Subcutaneous adipose tissue (tissue), 4 donors: Measurements from ENCODE around the gene BLACAT1. TPM values are rescaled to one million over a fixed set of nuclear protein-coding genes. Genes with fewer than 3 reads are reported as not detected.

ENCODE experiments used
- CTCF ChIP-seq: fragments of 450-650 bp; IDR thresholded peaks from one replicate; pipeline ENCODE4 v1.5.1; 2016; ENCODE audit warnings: low read depth, mild to moderate bottlenecking, control low read depth, antibody characterized with exemption, moderate library complexity
- total RNA-seq, 4 donors: library from RNA; depleted of rRNA; stranded (reverse); fragments of >200 nt; gene quantifications; one replicate each; pipeline ENCODE4 v1.1.0, GENCODE V29; 2016

BLACAT1 gene
- total RNA-seq, 4 donors from 2014 or later, result not detected

GRCh38 chr1:205423814-205424399 lies 31.9 kb downstream of the BLACAT1 start:
- TF ChIP-seq CTCF, result no peak

GRCh38 chr1:205422993-205423642 lies 32.7 kb downstream of the BLACAT1 start:
- no peak for TF ChIP-seq CTCF

- TF ChIP-seq CTCF, result no peak
Measured at GRCh38 chr1:205421798-205422197, 34.0 kb downstream of the BLACAT1 start, which contains the start of gene LEMD1. LEMD1 (minus strand) TSS chr1:205422056; CDS start chr1:205420536, 1,520 bp downstream.

GRCh38 chr1:205420938-205421337 lies 34.9 kb downstream of the BLACAT1 start:
- no peak for TF ChIP-seq CTCF

- TF ChIP-seq CTCF, result no peak
Measured at GRCh38 chr1:205417870-205418635, 37.8 kb downstream of the BLACAT1 start.

GRCh38 chr1:205416322-205416721 lies 39.5 kb downstream of the BLACAT1 start:
- TF ChIP-seq CTCF, result no peak
